ENCODE results near the gene DPP8.
"Not testable (repeated sequence)": the region's sequence is repeated elsewhere in the genome, so short reads cannot be mapped to it uniquely, and the experiment has no call there.

The DPP8 gene

GRCh38 chr15:65516997-65517865 lies at the start of gene DPP8:
Gene DPP8, minus strand, starts transcription at chr15:65517689. Its CDS starts 5,136 bp downstream, at chr15:65512553.
- DNase-seq (ENCODE audit: low spot score), result peak; percentile 93
- TF ChIP-seq CTCF (IDR thresholded peaks at IDR 0.05; ENCODE audit: extremely low read depth, missing control alignments), result peak; percentile 97

- TF ChIP-seq CTCF (IDR thresholded peaks at IDR 0.05; ENCODE audit: extremely low read depth, missing control alignments), result no peak
- no peak for DNase-seq (ENCODE audit: low spot score)
These were observed 44.4 kb upstream of the DPP8 start for GRCh38 chr15:65561934-65562333.

GRCh38 chr15:65559941-65560340 lies 42.5 kb upstream of the DPP8 start:
- no peak for TF ChIP-seq CTCF (IDR thresholded peaks at IDR 0.05; ENCODE audit: extremely low read depth, missing control alignments)
- no peak for DNase-seq (ENCODE audit: low spot score)

GRCh38 chr15:65558997-65559760 lies 41.7 kb upstream of the DPP8 start:
- no peak for TF ChIP-seq CTCF (IDR thresholded peaks at IDR 0.05; ENCODE audit: extremely low read depth, missing control alignments)
- no peak for DNase-seq (ENCODE audit: low spot score)

GRCh38 chr15:65558336-65558735 lies 40.8 kb upstream of the DPP8 start:
- no peak for DNase-seq (ENCODE audit: low spot score)
- no peak for TF ChIP-seq CTCF (IDR thresholded peaks at IDR 0.05; ENCODE audit: extremely low read depth, missing control alignments)

GRCh38 chr15:65556622-65557021 lies 39.1 kb upstream of the DPP8 start:
- DNase-seq (ENCODE audit: low spot score), result no peak
- TF ChIP-seq CTCF (IDR thresholded peaks at IDR 0.05; ENCODE audit: extremely low read depth, missing control alignments), result no peak

GRCh38 chr15:65553691-65554090 lies 36.2 kb upstream of the DPP8 start:
- no peak for TF ChIP-seq CTCF (IDR thresholded peaks at IDR 0.05; ENCODE audit: extremely low read depth, missing control alignments)
- no peak for DNase-seq (ENCODE audit: low spot score)

- not testable (repeated sequence) for DNase-seq (ENCODE audit: low spot score)
These were observed 35.4 kb upstream of the DPP8 start for GRCh38 chr15:65552851-65553250.

Data from GM20000 (cell line).